Esophagus muscularis mucosa (tissue), 4 donors: ENCODE results near the gene RUNX1. TPM values are rescaled to one million over a fixed set of nuclear protein-coding genes. Genes with fewer than 3 reads are reported as not detected.

Experiments
- DNase-seq: peaks from one replicate; pipeline ENCODE4 v3.0.0-alpha.2; 2017; ENCODE audit errors: extremely low spot score
- H3K27ac ChIP-seq, 4 donors: fragments of 200-600 bp; sonication (generic); replicated peaks in 1 of 4; 1 replicate in 3 of 4; 2 replicates in 1 of 4; pipeline ENCODE4 v1.5.1; 2016 to 2019; ENCODE audit warnings: mild to moderate bottlenecking in 1 of 4
- H3K27me3 ChIP-seq, 4 donors: fragments of 200-600 bp; sonication (generic); one replicate each; pipeline versions ENCODE4 v1.5.1 to v1.6.0; 2016 to 2019
- H3K36me3 ChIP-seq, 4 donors: fragments of 200-600 bp; sonication (generic); one replicate each; pipeline ENCODE4 v1.5.1; 2016 to 2019
- H3K4me1 ChIP-seq, 4 donors: fragments of 200-600 bp; sonication (generic); one replicate each; pipeline ENCODE4 v1.5.1; 2016 to 2019
- H3K4me3 ChIP-seq, 4 donors: fragments of 200-600 bp; sonication (generic); 1 replicate in 2 of 4; 2 replicates in 2 of 4; pipeline ENCODE4 v1.5.1; 2016 to 2019; ENCODE audit warnings: mild to moderate bottlenecking in 4 of 4, moderate library complexity in 1 of 4
- H3K9me3 ChIP-seq, 4 donors: fragments of 200-600 bp; sonication (generic); 1 replicate in 3 of 4; 2 replicates in 1 of 4; pipeline ENCODE4 v1.5.1; 2016 to 2019
- CTCF ChIP-seq, 3 experiments: fragments of 200-600 bp in 2 of 3; fragments of 450-650 bp in 1 of 3; sonication (generic) in 2 of 3; IDR thresholded peaks; one replicate each; pipeline ENCODE4 v1.5.1; 2017 to 2019; ENCODE audit warnings: antibody characterized with exemption in 3 of 3, mild to moderate bottlenecking in 2 of 3, moderate library complexity in 1 of 3
- EP300 ChIP-seq: sonication (generic); formaldehyde crosslinking; IDR thresholded peaks from one replicate; pipeline ENCODE4 v1.6.1; 2017; ENCODE audit warnings: antibody characterized with exemption
- POLR2A ChIP-seq: fragments of 450-650 bp; IDR thresholded peaks from one replicate; pipeline ENCODE4 v1.6.1; 2017; ENCODE audit warnings: antibody characterized with exemption, moderate library complexity, mild to moderate bottlenecking, low read depth
- POLR2AphosphoS5 ChIP-seq, 2 donors: sonication (generic); formaldehyde crosslinking; IDR thresholded peaks; one replicate each; pipeline ENCODE4 v1.6.1; 2017; ENCODE audit warnings: antibody characterized with exemption in 2 of 2
- WGBS: methylation state at CpG from one replicate; pipeline ENCODE4 v1.1.5; 2018; 5-methylcytosine and 5-hydroxymethylcytosine counted together
- intact Hi-C: fragments of 100-400 bp; cut with DNase I; formaldehyde crosslinking; loops from one replicate; pipeline ENCODE4 v1.15.1; 2023
- total RNA-seq, 4 donors: library from RNA; depleted of rRNA; stranded (reverse); fragments of >200 nt; gene quantifications; one replicate each; pipeline versions ENCODE4 v1.1.0 to v1.2.1, GENCODE V29; 2016

Gene RUNX1
- total RNA-seq, 4 donors from 2014 or later = 3.7 to 10.9 (median 5.6) TPM

GRCh38 chr21:34974162-34974981, 74.7 kb downstream of the RUNX1 start:
- intact Hi-C loops = no loop called here
- Histone ChIP-seq H3K27me3 (peaks cover 0 to 5% (median 0%) of the 10 kb centered on the region in 4 donors), H3K4me1 (no peaks in the 10 kb centered on the region), H3K4me3 (no peak overlapping the region), H3K27ac (no peak overlapping the region), H3K36me3 (no peaks in the 10 kb centered on the region), H3K9me3 (no peaks in the 10 kb centered on the region)
- 85% methylated on average over 11 of the region's 11 CpGs for WGBS
- no peak for TF ChIP-seq EP300
- no peak for TF ChIP-seq POLR2AphosphoS5 (IDR thresholded peaks at IDR 0.05)
- TF ChIP-seq CTCF (IDR thresholded peaks at IDR 0.05) = no peak
- no peak for TF ChIP-seq POLR2A
- no peak for DNase-seq

GRCh38 chr21:34973685-34974084, 75.4 kb downstream of the RUNX1 start:
- 89% methylated on average over 3 of the region's 3 CpGs for WGBS
- TF ChIP-seq EP300 (no peak), POLR2A (no peak), POLR2AphosphoS5 (IDR thresholded peaks at IDR 0.05) (no peak), CTCF (IDR thresholded peaks at IDR 0.05) (no peak)
- no peaks in the 10 kb centered on the region for H3K36me3 ChIP-seq
- H3K27ac ChIP-seq = no peak overlapping the region
- DNase-seq = no peak
- intact Hi-C loops = no loop called here
- no peaks in the 10 kb centered on the region for H3K9me3 ChIP-seq
- H3K4me1 ChIP-seq = no peaks in the 10 kb centered on the region
- H3K27me3 ChIP-seq = no peaks in the 10 kb centered on the region
- H3K4me3 ChIP-seq = no peak overlapping the region

GRCh38 chr21:34971656-34972055, 77.4 kb downstream of the RUNX1 start:
- no peak for TF ChIP-seq POLR2AphosphoS5 (IDR thresholded peaks at IDR 0.05)
- no peak for TF ChIP-seq CTCF (IDR thresholded peaks at IDR 0.05)
- no peak for TF ChIP-seq EP300
- TF ChIP-seq POLR2A = no peak
- H3K27me3 ChIP-seq = no peaks in the 10 kb centered on the region
- no peaks in the 10 kb centered on the region for H3K4me1 ChIP-seq
- H3K36me3 ChIP-seq = no peaks in the 10 kb centered on the region
- H3K4me3 ChIP-seq = no peak overlapping the region
- no peak overlapping the region for H3K27ac ChIP-seq
- no peak for DNase-seq
- no peaks in the 10 kb centered on the region for H3K9me3 ChIP-seq
- WGBS = 93% methylated on average over 1 of the region's 1 CpG
- intact Hi-C loops = no loop called here

GRCh38 chr21:34970566-34970965, 78.5 kb downstream of the RUNX1 start:
- DNase-seq = no peak
- no peaks in the 10 kb centered on the region for H3K36me3 ChIP-seq
- H3K4me1 ChIP-seq = no peaks in the 10 kb centered on the region
- H3K4me3 ChIP-seq = no peak overlapping the region
- TF ChIP-seq EP300 = no peak
- no peak for TF ChIP-seq POLR2A
- no peak for TF ChIP-seq CTCF (IDR thresholded peaks at IDR 0.05)
- no peak for TF ChIP-seq POLR2AphosphoS5 (IDR thresholded peaks at IDR 0.05)
- 89% methylated on average over 4 of the region's 4 CpGs for WGBS
- H3K27me3 ChIP-seq = peaks cover 0 to 4% (median 0%) of the 10 kb centered on the region in 4 donors
- no peaks in the 10 kb centered on the region for H3K9me3 ChIP-seq
- intact Hi-C loops = no loop called here
- no peak overlapping the region for H3K27ac ChIP-seq

- 87% methylated on average over 2 of the region's 2 CpGs for WGBS
Observed at GRCh38 chr21:34970167-34970500, 79.0 kb downstream of the RUNX1 start.

More at GRCh38 chr21:34970167-34970500, 79.0 kb downstream of the RUNX1 start:
- intact Hi-C loops = no loop called here
- no peak overlapping the region for H3K27ac ChIP-seq
- H3K27me3 ChIP-seq = peaks cover 0 to 4% (median 0%) of the 10 kb centered on the region in 4 donors
- H3K36me3 ChIP-seq = no peaks in the 10 kb centered on the region
- TF ChIP-seq POLR2A (no peak), POLR2AphosphoS5 (IDR thresholded peaks at IDR 0.05) (no peak), EP300 (no peak)
- H3K4me1 ChIP-seq = no peaks in the 10 kb centered on the region
- H3K4me3 ChIP-seq = no peak overlapping the region
- no peaks in the 10 kb centered on the region for H3K9me3 ChIP-seq
- DNase-seq = no peak
